CD14-positive monocyte (primary cell): Measurements from ENCODE around the gene HLA-C. TPM values are rescaled to one million over a fixed set of nuclear protein-coding genes. Genes with fewer than 3 reads are reported as not detected.

Experiments used
- DNase-seq, 3 donors: peaks; one replicate each; pipeline ENCODE4 v3.0.0-alpha.2; 2011 to 2022
- H2AFZ ChIP-seq: 2 replicates; pipeline ENCODE4 v1.6.0; 2012; ENCODE audit warnings: mild to moderate bottlenecking, low read depth, low read length, inconsistent platforms; ENCODE audit not compliant: insufficient read depth, poor library complexity, severe bottlenecking
- H3K27ac ChIP-seq, 2 donors: 1 replicate in 1 of 2; 2 replicates in 1 of 2; pipeline ENCODE4 v1.5.1; 2012 to 2013; ENCODE audit warnings: low read length in 2 of 2, control low read depth in 1 of 2, inconsistent platforms in 1 of 2, low read depth in 1 of 2, mild to moderate bottlenecking in 1 of 2
- H3K27me3 ChIP-seq, 2 donors: one replicate each; pipeline versions ENCODE4 v1.6.0 to v1.6.1; 2011 to 2013; ENCODE audit warnings: low read length in 2 of 2; ENCODE audit not compliant: control insufficient read depth in 2 of 2, insufficient read depth in 2 of 2
- H3K36me3 ChIP-seq, 2 donors: replicated peaks in 1 of 2; 1 replicate in 1 of 2; 2 replicates in 1 of 2; pipeline versions ENCODE4 v1.5.1 to v1.6.1; 2012 to 2013; ENCODE audit warnings: low read length in 2 of 2, control low read depth in 1 of 2, inconsistent platforms in 1 of 2, mild to moderate bottlenecking in 1 of 2; ENCODE audit not compliant: insufficient read depth in 2 of 2, control insufficient read depth in 1 of 2
- H3K4me1 ChIP-seq, 2 donors: 1 replicate in 1 of 2; 2 replicates in 1 of 2; pipeline versions ENCODE4 v1.5.1 to v1.6.1; 2012 to 2013; ENCODE audit warnings: low read length in 2 of 2, control low read depth in 1 of 2, inconsistent platforms in 1 of 2, mild to moderate bottlenecking in 1 of 2, moderate library complexity in 1 of 2; ENCODE audit not compliant: insufficient read depth in 2 of 2, control insufficient read depth in 1 of 2
- H3K4me2 ChIP-seq: replicated peaks from 2 replicates; pipeline ENCODE3; 2012; ENCODE audit warnings: low read length, moderate library complexity, mild to moderate bottlenecking; ENCODE audit not compliant: poor library complexity, severe bottlenecking; ENCODE audit errors: extremely low read depth
- H3K4me3 ChIP-seq, 3 experiments: fragments of 200-600 bp in 1 of 3; sonication (generic) in 1 of 3; replicated peaks in 1 of 3; 1 replicate in 2 of 3; 2 replicates in 1 of 3; pipeline ENCODE4 v1.5.1; 2011 to 2013; ENCODE audit warnings: low read length in 3 of 3, mild to moderate bottlenecking in 3 of 3, control low read depth in 2 of 3, low read depth in 2 of 3, inconsistent platforms in 1 of 3, moderate library complexity in 1 of 3
- H3K79me2 ChIP-seq: 2 replicates; pipeline ENCODE4 v1.6.0; 2012; ENCODE audit warnings: mild to moderate bottlenecking, control low read depth, inconsistent platforms, low read length, moderate library complexity; ENCODE audit not compliant: insufficient read depth
- H3K9ac ChIP-seq: 2 replicates; pipeline ENCODE4 v1.6.0; 2017; ENCODE audit warnings: low read length, mild to moderate bottlenecking; ENCODE audit not compliant: insufficient read depth, poor library complexity, severe bottlenecking
- H3K9me3 ChIP-seq, 2 donors: replicated peaks in 1 of 2; 1 replicate in 1 of 2; 2 replicates in 1 of 2; pipeline versions ENCODE4 v1.5.1 to v1.6.1; 2012 to 2013; ENCODE audit warnings: low read length in 2 of 2, control low read depth in 1 of 2; ENCODE audit not compliant: control insufficient read depth in 1 of 2, insufficient read depth in 1 of 2
- H4K20me1 ChIP-seq: 2 replicates; pipeline ENCODE4 v1.6.0; 2012; ENCODE audit warnings: mild to moderate bottlenecking, low read length, control low read depth, moderate library complexity; ENCODE audit not compliant: insufficient read depth
- H3K27ac Mint-ChIP-seq, 7 donors: one replicate each; pipeline ENCODE4 v1.8.0; 2020; ENCODE audit warnings: mild to moderate bottlenecking in 7 of 7, mixed read lengths in 7 of 7, moderate library complexity in 6 of 7, inconsistent platforms in 2 of 7
- H3K27me3 Mint-ChIP-seq, 3 donors: one replicate each; pipeline ENCODE4 v1.8.0; 2021 to 2022; ENCODE audit warnings: low read depth in 3 of 3, mild to moderate bottlenecking in 3 of 3, mixed read lengths in 3 of 3, moderate library complexity in 3 of 3, inconsistent platforms in 1 of 3
- H3K36me3 Mint-ChIP-seq, 2 donors: one replicate each; pipeline ENCODE4 v1.8.0; 2020; ENCODE audit warnings: mixed read lengths in 2 of 2, inconsistent platforms in 1 of 2, mild to moderate bottlenecking in 1 of 2
- H3K4me1 Mint-ChIP-seq: one replicate; pipeline ENCODE4 v1.8.0; 2020; ENCODE audit warnings: mild to moderate bottlenecking, mixed read lengths
- H3K4me3 Mint-ChIP-seq, 2 donors: one replicate each; pipeline ENCODE4 v1.8.0; 2020; ENCODE audit warnings: mild to moderate bottlenecking in 2 of 2, mixed read lengths in 2 of 2, moderate library complexity in 1 of 2
- H3K9me3 Mint-ChIP-seq, 7 donors: one replicate each; pipeline ENCODE4 v1.8.0; 2020 to 2022; ENCODE audit warnings: mixed read lengths in 7 of 7, mild to moderate bottlenecking in 6 of 7, moderate library complexity in 6 of 7, inconsistent platforms in 2 of 7
- CTCF ChIP-seq: fragments of 200-600 bp; IDR thresholded peaks from one replicate; pipeline ENCODE4 v1.8.0; 2022; ENCODE audit warnings: antibody characterized with exemption, mild to moderate bottlenecking
- WGBS: methylation state at CpG from one replicate; pipeline ENCODE4 v1.1.5; 2013; ENCODE audit warnings: missing lambda C conversion rate; ENCODE audit not compliant: insufficient coverage; 5-methylcytosine and 5-hydroxymethylcytosine counted together
- intact Hi-C, 2 donors: fragments of 100-400 bp; cut with micrococcal nuclease; formaldehyde crosslinking; loops; one replicate each; pipeline versions ENCODE4 v1.15.0 to v1.15.1; 2023
- polyA plus RNA-seq, 3 donors: library from polyadenylated mRNA; depleted of rRNA in 1 of 3; unstranded in 2 of 3; stranded (reverse) in 1 of 3; fragments of 300-500 nt in 2 of 3; fragments of >200 nt in 1 of 3; fragmentation: Illumina TruSeq in 2 of 3; gene quantifications; 1 replicate in 2 of 3; 2 replicates in 1 of 3; pipeline ENCODE4 v1.2.3, GENCODE V29; 2012 to 2021

HLA-C gene
- polyA plus RNA-seq, 3 donors = 1,088 to 2,224 (median 1,829) TPM

- TF ChIP-seq CTCF = no peak
- Mint-ChIP-seq H3K36me3 (peaks cover 27 to 37% of the 10 kb centered on the region in 2 donors), H3K27ac (peak overlapping the region; percentile 99 to 100 (median 100)), H3K4me1 (peaks cover 50% of the 10 kb centered on the region), H3K4me3 (peak overlapping the region; percentile 93 to 94), H3K9me3 (peaks cover 0 to 5% (median 0%) of the 10 kb centered on the region in 7 donors), H3K27me3 (peaks cover 3 to 25% (median 9%) of the 10 kb centered on the region in 3 donors)
- Histone ChIP-seq H3K36me3 (peaks cover 14 to 27% of the 10 kb centered on the region in 2 donors), H3K27ac (peak overlapping the region; percentile 90 to 100), H2AFZ (peak overlapping the region; percentile 61), H3K79me2 (peaks cover 26% of the 10 kb centered on the region), H3K9ac (peak overlapping the region; percentile 97), H3K4me2 (peak overlapping the region; percentile 81), H4K20me1 (peaks cover 31% of the 10 kb centered on the region), H3K4me1 (peaks cover 29 to 43% of the 10 kb centered on the region in 2 donors), H3K27me3 (no peaks in the 10 kb centered on the region), H3K4me3 (peak overlapping the region; percentile 64 to 90 (median 78)), H3K9me3 (no peaks in the 10 kb centered on the region)
- peak in 2 of 3 donors; percentile 35 to 71 for DNase-seq
- intact Hi-C loops = loop anchor here in 1 of 2 donors (1.0 to 2.0 kb wide), 3 partner anchors 70 to 129 kb away; no protein-coding TSS in a partner anchor
- 52% methylated on average over 3 of the region's 10 CpGs for WGBS
These were observed 1.1 kb upstream of the HLA-C start for GRCh38 chr6:31272836-31273626.

GRCh38 chr6:31272436-31272835 lies 544 bp upstream of the HLA-C start:
- Mint-ChIP-seq H3K36me3 (peaks cover 32 to 43% of the 10 kb centered on the region in 2 donors), H3K9me3 (peaks cover 0 to 5% (median 0%) of the 10 kb centered on the region in 7 donors), H3K4me1 (peaks cover 56% of the 10 kb centered on the region), H3K27ac (peak overlapping the region; percentile 99 to 100 (median 100)), H3K27me3 (peaks cover 3 to 25% (median 9%) of the 10 kb centered on the region in 3 donors), H3K4me3 (peak overlapping the region; percentile 93 to 94)
- 3% methylated on average over 4 of the region's 4 CpGs for WGBS
- Histone ChIP-seq H3K27me3 (no peaks in the 10 kb centered on the region), H3K4me1 (peaks cover 29 to 43% of the 10 kb centered on the region in 2 donors), H4K20me1 (peaks cover 37% of the 10 kb centered on the region), H3K4me2 (peak overlapping the region; percentile 81), H3K4me3 (peak overlapping the region; percentile 64 to 90 (median 78)), H3K79me2 (peaks cover 26% of the 10 kb centered on the region), H3K9ac (peak overlapping the region; percentile 97), H3K36me3 (peaks cover 15 to 31% of the 10 kb centered on the region in 2 donors), H3K27ac (peak overlapping the region; percentile 90 to 100), H2AFZ (peak overlapping the region; percentile 61), H3K9me3 (no peaks in the 10 kb centered on the region)
- intact Hi-C loops = loop anchor here in 1 of 2 donors (1.0 to 2.0 kb wide), 3 partner anchors 70 to 130 kb away; no protein-coding TSS in a partner anchor
- no peak for TF ChIP-seq CTCF
- peak in 2 of 3 donors; percentile 19 to 41 for DNase-seq
